Measurements from ENCODE around the gene C1orf21.

The C1orf21 gene

DNA sequence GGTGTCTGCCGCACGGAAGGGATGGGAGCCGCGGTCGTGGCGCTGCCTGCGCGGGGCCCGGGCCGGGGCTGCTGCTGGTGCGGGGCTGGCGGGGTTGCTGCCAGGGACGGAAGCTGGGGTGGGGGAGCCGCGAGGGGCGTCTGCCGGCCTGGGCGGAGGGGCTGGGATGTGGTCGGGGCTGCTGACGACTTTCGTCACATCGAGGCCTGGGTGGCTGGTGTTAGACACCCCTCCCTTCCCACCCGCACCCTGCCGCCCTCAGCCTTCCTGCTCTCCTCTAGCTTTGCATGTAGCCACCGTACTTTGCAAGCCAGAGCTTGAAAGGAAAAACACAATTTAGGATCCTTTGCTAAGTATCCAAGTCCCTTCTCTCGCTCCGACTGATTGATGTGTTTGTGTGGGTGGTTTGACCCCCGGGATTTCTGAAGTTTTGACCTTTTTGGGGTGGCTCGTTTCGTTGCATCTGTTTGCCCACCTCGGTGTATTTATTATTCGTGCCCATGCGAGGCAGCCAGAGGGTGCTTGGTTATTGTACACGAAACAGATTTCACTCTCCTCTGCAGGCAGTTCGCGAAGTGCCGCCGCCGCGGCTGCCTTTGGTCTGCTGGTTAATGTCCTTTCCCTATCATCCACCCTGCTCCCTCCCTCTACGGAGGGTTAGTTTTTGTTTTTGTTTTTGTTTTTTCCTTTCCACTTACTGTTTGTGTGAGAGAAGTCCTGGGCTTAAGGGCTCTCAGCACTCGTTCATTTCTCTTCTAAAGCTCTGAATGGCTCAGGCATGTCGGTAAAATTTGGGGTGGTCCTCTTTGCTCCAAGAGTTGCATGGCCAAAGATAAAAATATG is 868 bp downstream of the C1orf21 start:
- peak; percentile 64 for DNase-seq

DNA sequence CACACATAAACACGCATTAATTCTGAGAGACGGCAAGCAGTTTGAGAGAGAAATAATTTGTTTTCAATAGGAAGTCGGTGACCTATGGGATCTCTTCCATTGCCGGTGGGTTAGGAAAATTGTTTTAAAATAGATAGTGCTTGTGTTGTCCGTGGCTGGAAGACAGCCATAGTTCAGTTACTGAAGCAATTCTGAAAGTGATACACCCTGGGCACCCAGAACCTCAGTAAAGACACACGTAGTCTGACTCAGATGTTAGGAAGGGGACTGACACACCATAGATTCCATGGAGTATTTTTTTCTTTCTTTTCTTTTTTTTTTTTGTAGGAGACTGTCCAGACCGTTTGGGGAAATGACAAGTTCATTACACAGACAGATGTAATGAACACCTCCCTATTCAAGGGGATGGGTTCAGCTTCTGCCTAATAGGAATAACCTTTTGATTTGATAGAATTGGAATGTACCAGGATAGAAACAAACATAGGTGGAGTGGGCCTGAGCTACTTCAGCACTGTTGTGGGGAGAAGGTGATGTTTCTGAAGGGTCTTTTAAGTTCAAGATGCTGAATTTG is 1.6 kb downstream of the C1orf21 start:
- peak; percentile 64 for DNase-seq

DNA sequence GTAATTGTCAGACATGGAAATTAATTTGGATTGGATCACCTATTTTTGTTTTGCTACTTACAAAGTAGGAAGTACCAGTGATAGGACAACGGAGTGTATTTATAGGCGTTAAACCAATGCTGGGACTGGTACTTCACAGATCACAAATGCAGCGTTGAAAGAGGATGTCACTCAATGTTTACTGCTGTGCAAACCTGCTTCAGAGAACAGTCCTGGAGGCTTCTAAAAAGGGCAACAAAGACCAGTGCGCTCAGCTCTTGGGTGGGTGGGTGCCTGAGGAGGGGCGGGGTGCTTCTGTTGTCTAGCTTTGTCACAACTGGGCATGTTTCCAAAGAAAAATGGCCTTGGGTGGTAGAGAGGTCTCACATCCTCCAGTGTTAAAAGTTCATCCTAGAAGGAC is 2.1 kb downstream of the C1orf21 start:
- DNase-seq = no peak

DNA sequence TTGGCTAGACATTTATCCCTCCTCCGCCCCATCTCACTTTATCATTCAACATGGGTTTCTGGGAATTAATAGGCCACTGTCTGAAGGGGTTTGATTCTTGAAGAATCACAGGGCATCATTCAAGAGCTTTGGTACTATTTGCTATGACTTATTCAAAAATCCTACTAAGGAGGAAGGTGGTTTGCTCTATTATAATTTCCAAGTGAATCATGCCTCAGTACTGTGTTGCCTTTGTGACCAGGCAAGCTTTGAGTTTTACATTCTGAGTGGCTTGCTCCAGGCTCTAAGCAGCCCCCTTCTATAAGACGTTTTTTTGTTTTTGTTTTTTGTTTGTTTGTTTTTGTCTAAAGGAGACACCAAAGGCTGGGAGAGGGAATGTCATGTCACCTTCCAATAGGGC is 2.6 kb downstream of the C1orf21 start:
- no peak for DNase-seq

DNA sequence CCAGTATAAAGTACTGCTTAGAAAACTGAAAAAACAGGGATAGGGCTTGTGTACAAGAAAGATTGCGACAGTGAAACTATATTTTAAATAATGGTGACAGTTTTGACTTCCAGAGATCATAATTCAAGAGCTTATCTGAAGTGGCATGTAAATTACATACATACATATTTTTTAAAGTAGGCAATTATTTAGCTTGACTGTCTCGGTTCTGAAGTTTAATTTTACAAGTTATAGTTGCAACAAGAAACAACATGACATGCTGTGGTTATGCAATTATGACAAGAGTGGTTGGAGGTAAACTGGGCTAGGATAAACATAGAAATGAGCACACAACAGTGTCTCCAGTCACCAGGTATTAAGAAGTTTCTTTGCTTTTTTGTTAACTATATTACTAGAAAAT is 4.1 kb downstream of the C1orf21 start:
- peak; percentile 32 for DNase-seq

DNA sequence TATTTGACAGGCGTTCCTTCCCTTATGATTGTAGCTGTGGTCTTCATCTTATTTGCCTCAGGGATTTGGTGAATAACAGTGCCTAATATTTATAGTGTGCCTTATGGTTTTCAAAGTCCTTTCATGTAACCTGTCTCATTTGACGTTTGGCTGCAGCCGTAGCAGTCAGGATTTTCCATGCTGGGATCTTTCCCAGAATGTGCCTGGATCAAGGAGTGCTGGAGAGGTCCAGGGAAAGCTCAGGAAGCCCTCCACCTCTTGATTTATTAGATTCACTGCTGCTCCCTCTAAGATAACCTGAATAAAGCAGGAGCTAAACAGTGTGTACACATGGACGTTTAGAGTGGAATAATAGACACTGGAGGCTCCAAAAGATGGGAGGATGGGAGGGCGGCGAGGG is 5.2 kb downstream of the C1orf21 start:
- no peak for DNase-seq

DNA sequence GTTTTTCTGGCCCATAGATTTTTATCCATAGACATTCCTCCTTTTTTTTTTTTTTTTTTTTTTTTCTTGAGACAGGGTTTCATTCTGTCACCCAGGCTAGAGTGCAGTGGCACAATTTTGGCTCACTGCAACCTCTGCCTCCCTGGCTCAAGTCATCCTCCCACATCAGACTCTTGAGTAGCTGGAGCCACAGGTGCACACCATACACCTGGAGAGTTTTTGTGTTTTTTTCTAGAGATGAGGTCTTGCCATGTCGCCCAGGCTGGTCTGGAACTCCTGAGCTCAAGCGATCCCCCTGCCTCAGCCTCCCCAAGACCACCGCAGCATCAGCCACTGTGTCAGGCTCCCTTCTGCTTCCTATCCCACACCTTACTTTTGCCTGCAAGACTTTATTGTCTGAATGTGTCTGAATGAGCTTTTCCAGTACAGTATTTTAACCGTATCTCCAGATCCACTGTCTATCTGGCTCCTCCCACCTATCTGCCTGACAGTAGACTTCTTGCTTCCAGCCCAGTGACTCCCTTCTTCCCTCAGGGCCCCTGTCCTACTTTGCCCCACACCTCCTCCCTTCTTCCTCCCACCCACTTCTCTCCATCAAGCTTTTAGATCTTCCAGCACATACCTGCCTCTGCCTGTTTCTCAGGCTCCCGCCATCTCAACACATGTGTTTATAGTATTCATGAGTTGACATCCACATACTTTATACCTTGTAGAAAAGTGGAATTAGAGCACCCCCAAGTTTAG is 6.1 kb downstream of the C1orf21 start:
- DNase-seq = no peak

DNA sequence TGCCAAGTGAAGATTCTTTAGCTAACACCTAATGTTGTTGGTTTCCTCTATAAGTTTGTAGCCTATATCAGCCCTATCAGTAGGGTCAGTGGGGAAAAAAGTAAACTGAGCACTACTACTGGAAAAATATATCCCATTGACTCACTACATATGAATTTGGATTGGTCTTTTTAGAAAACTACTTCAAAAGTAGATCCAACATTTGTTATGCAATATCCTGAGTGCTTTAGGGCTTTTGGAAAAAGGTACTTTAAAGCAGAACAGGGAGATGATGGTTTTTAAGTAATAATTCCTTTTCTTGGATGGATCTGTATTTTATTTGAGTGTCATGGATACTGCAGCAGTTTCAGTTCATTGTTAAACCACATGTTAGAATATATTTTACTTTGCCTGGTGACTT is 7.1 kb downstream of the C1orf21 start:
- DNase-seq = no peak

DNA sequence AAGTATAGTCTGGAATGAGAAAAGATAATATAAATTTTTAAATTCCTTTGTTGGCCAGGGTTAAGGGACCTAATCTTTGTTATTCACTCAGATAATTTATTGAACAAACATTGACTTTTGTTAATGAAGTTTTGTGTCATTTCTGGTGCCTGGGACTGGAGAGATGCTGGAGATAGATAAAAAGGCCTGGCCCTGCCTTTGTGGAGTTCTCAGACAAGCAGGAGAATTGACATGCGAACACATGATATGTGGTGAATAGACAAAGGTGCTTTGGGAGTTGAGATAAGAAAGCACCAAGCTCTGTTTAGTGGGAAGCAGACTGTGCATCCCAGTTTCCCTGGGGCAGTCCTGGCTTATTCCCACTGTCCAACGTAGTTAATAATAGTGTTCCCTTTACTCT is 8.5 kb downstream of the C1orf21 start:
- peak; percentile 27 for DNase-seq

DNA sequence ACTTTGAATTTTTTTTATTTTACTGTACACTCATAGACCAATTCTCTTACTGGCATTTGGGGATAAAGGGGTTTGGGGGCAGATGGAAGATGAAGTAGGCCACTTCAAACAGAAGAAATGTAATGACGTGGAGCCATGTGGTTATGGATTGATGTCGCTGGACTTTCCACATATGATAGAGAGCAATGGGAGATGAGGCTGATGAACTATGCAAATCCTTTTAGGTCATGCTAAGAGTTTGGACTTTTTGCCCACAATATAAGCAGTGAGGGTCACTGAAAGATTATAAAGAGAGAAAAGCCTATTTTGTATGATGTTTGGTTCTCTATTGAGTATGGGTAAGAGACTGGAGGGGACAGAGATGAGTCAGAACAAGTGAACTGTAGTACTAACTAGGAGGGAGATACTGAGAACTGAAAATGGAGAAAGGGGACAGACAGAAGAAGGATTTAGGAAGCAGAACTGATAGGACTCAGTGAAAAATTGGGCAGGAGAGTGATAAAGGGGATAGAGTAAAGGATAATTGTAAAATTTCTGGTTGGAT is 9.2 kb downstream of the C1orf21 start:
- peak; percentile 26 for DNase-seq

DNA sequence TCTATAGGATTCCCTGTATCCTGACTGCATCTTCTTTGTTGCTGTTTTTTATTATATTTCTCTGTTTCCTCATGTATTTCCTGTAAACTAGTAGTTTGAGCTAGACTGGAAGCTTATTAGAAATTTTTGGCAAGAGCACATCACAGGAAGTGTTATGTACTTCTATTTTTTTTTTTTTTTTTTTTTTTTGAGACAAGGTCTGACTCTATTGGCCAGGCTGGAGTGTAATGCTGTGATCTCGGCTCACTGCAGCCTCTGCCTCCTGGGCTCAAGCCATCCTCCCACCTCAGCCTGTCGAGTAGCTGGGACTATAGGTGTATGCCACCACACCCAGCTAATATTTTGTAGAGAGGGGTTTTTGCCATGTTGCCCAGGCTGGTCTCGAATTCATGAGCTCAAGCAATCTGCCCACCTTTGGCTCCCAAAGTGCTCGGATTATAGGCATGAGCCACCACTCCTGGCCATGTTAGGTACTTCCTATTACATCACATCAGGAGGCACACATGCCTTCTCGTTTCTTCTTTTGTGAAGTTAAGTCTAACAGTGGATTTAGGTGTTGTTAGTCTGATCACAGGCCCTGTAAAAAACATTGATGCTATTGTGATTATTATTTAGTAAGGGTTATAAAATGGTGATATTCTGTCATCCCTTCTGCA is 12.5 kb downstream of the C1orf21 start:
- peak; percentile 62 for DNase-seq

DNA sequence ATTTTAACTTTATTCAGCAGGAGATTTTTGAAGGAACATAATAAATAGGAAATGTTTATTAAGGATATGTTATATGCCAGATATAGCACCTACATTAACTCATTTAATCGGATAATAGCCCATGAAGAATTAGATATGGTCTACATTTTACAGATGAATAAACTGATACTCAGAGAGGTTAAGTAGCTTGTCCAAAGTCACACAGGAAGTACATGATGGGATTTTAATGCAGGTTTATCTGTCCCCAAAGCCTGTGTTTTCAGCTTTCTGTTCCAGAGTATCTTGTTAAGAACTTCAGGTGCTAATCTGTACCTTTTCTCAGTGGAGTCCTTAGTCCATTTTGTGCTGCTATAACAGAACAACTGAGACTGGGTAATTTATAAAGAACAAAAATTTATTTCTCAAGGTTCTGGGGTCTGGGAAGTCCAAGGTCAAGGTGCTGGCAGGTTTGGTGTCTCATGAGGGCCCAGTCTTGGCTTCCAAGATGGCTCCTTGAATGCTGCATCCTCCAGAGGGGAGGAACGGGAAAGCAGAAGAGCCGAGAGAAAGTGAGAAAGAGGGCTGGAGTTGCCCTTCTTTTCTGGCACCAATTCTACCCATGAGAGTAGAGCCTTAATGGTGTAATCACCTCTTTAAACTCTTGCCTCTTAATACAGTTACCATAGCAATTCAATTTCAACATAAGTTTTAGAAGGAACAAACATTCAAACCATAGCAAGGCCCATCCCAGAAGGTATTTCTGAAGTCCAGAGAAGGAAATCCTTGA is 17.3 kb downstream of the C1orf21 start:
- DNase-seq = no peak

DNA sequence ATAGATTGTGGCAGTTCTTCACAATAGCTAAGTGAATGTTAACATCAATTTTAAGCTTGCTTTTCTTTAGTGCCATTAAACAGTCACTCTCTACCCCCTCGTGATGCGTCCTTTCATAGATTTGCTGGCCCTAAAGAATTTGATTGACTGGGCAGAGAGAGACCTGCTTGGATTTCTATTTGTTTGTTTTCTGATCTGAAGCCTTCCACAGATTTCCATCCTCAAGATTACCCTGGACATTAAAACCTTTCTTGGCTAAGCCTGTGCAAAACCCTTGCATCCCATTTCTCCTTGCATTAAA is 17.8 kb downstream of the C1orf21 start:
- DNase-seq = no peak

DNA sequence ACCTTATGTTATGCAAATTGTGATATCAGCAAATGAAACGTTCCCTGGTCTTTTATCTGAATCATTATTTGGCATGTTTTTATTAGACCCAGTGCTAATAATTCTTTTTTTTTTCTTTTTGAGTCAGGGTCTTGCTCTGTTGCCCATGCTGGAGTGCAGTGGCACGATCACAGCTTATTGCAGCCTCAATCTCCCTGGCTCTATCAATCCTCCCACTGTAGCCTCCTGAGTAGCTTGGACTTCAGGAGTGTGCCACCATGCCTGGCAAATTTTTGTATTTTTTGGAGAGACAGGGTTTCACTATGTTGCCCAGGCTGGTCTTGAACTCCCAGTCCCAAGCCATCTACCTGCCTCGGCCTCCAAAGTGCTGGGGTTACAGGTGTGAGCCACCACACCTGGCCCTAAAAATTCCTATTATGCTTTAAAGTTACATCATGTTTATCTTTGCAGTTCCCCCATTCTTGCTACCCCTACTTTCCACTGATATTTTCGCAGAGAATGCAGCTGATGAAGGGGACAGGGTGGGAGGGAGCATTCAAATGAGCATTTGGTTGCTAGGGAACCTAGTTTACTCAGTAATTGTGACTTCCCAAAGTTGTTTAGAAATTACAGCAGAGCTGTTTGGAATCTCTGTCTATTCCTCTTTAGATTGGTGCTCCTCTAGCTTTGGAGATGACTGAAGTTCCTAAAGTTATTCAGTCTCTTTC is 18.4 kb downstream of the C1orf21 start:
- no peak for DNase-seq

DNA sequence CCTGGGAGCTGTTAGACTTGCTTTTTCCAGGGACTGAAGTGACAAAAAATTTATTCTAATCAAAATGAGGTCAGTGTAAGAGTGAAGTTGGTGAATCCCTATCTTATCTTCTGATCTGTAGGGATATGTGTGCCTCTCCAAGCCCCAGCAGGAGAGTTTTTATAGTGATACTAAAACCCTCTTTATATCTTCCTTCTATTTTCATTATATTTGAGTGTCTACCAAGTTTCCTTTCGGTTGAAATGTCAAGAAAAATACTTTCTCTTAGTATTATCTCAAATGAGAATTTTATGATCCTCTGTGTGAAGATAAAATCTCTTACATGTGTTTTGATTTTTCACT is 18.9 kb downstream of the C1orf21 start:
- no peak for DNase-seq

DNA sequence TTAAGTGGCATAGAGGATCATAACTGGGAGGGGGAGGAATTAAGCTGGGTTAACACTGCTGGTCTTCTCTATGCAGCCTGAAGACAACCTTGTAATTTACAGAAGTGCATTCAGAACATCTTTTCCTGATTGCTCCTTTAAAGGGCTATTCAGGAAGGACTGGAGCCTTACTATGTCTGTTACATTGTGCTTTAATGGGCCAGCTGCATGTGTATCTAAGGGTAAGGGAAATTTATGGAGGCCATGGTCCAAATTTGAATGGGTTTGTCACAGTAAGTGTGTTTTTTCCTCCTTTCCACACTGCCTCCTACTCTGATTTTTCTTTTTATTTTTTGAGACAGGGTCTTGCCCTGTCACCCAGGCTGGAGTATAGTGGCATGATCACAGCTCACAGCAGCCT is 19.6 kb downstream of the C1orf21 start:
- DNase-seq = no peak

DNA sequence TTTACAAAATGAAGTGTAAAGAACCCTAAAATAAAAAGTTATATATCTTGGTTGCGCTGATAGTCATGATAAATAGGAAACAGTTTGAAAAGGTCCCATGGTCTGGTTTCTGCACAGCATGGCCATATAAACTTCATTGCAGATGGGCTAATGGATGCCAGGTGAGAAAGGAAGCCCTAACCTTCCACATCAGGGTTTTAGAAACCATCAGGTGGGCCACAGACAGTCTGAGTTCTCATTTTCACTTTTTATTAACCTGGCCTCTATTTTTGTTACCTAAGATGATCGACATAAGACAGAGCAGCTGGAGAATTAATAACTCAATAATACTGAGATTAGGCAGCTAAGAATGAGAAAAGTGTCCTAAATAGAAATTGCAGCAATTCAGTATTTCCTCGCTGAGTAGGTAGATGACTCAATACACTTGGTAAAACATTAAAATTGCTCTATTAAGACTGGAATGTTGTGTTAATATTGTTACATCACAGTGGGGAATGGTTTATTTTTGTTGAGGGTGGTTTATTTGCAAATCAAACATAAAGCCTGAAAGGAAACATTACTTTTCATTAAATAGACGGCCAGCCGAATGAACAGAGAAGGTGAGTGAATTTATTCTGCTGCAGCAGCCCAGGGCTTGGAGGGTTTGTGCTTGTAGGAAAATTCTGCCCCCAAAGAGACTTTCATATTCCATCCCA is 21.1 kb downstream of the C1orf21 start:
- no peak for DNase-seq

DNA sequence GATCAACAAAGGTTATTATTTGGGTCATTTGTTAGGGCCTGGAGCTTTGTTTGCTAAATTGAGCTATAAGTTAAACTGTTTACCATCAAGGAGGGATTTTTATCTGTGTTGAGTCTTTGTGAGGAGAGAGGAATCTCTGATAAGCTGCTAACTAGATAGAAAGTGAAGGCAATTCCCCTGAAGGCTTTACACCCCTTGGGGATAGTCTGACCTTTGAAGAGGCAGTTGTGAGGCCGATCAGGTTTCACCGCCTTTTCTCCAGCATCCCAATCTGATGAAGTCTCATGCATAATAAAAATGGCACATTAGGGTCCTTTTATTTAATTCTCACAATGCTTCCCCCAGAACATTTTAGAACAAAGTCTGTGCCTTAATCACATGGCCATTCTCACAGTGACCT is 21.8 kb downstream of the C1orf21 start:
- DNase-seq = no peak

DNA sequence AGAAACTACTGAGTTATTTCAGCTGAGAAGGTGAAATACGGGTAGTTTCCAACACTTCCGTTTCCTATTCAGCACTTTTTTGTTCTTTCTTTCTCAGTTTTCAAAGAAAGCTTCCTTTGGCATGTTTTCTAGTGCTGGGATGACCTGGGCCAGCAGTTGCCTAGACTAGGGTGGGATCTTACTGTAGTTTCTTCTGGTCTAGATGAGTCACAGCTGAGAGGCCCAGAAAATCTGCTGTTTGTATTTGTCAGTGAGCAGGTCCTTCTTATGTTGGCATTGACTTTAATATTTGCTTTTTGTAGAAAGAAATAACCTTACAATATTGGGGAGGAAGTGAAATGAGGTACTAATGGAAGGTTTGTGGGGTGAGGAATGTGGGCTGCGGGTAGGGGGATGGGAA is 22.2 kb downstream of the C1orf21 start:
- DNase-seq = no peak

DNA sequence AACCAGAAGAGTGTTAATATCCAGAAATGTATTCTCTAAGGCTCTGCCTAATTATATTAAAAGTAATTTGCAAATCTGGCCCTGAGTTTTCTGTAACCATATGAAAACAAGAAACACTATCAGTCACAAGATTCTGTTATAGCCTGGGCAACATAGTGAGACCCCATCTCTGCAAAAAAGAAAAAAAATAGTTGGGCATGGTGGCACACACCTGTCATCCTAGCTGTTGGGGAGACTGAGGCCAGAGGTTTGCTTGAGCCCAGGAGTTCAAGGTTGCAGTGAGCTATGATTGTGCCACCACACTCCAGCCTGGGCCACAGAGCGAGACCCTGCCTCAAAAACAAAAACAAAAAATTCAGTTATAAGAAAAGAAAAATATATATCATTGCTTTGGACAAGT is 25.6 kb downstream of the C1orf21 start:
- no peak for DNase-seq

DNA sequence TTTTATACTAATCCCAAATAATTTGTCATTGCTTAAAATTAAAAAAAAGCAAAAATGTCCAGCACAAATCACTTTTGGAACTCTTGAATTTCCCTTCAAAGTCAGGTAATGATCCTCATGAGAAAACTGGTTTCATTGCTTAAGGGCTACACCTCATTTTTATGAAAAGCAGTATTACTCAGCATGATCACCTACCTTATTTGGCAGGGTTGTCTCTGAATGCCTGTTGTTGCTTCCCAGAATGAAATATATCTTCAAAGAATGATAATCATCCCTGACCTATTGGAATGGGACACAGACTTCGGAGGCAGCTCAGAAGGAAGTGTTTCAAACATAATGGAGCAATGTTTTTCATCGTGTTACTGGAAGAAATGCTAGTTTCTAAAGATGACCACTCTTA is 29.7 kb downstream of the C1orf21 start:
- peak; percentile 67 for DNase-seq

DNA sequence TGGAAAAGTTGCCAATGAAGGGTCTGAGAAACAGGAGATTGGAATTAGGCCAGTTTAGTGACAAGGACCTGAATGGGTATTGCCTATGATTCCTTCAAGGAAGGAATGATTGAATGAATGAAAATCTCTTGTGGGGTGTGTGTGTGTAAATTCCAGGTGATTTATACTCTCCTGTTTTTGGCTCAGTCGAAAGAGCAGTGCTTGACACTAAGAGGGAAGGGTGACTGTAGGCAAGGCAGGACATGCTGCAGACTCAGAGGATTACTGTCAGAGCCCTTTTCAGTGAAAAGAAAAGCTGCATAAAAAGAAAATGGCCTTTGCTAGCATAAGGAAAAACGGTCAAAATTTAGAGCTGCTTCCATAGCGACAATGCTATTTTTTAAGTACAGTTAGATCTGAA is 30.1 kb downstream of the C1orf21 start:
- no peak for DNase-seq

Data from OCI-M1 (cell line).